ENCODE results near the gene AFF3.

AFF3 gene

GRCh38 chr2:100063459-100063953, 78.9 kb downstream of the AFF3 start:
- no peaks in the 10 kb centered on the region for H3K9me3 ChIP-seq (replicated peaks; ENCODE audit: insufficient read depth, low read length)
- H3K9ac ChIP-seq (ENCODE audit: low read length), result no peak overlapping the region
- H3K4me1 ChIP-seq (ENCODE audit: low read length), result no peaks in the 10 kb centered on the region
- no peaks in the 10 kb centered on the region for H3K36me3 ChIP-seq (replicated peaks; ENCODE audit: insufficient read depth, low read length)
- no peaks in the 10 kb centered on the region for H4K20me1 ChIP-seq (ENCODE audit: insufficient read depth, low read length)
- no peaks in the 10 kb centered on the region for H3K9me2 ChIP-seq (replicated peaks; ENCODE audit: insufficient read depth, low read length)
- no peak overlapping the region for H2AFZ ChIP-seq (ENCODE audit: low read length)
- no peaks in the 10 kb centered on the region for H3K27me3 ChIP-seq (replicated peaks; ENCODE audit: insufficient read depth, low read length)
- DNase-seq, result no peak
- TF ChIP-seq EZH2 (optimal IDR thresholded peaks at IDR 0.05; ENCODE audit: low read depth, low read length) (no peak), EZH2phosphoT487 (IDR thresholded peaks at IDR 0.05; ENCODE audit: low read length) (no peak), CTCF (IDR thresholded peaks at IDR 0.05; ENCODE audit: low read length) (no peak)
- no peak overlapping the region for H3K4me3 ChIP-seq (ENCODE audit: low read length)
- H3K27ac ChIP-seq (ENCODE audit: low read length), result no peak overlapping the region
- H3K4me2 ChIP-seq (ENCODE audit: low read depth, low read length), result no peak overlapping the region
- no peaks in the 10 kb centered on the region for H3K79me2 ChIP-seq (ENCODE audit: low read length)
- no peaks in the 10 kb centered on the region for H3F3A ChIP-seq (ENCODE audit: insufficient read depth, low read length)

- no peaks in the 10 kb centered on the region for H3K27me3 ChIP-seq (replicated peaks; ENCODE audit: insufficient read depth, low read length)
- H3K4me1 ChIP-seq (ENCODE audit: low read length), result no peaks in the 10 kb centered on the region
These were observed 80.1 kb downstream of the AFF3 start for GRCh38 chr2:100062336-100062735.

GRCh38 chr2:100060875-100061274, 81.5 kb downstream of the AFF3 start:
- Histone ChIP-seq H3K36me3 (replicated peaks; ENCODE audit: insufficient read depth, low read length) (no peaks in the 10 kb centered on the region), H3F3A (ENCODE audit: insufficient read depth, low read length) (no peaks in the 10 kb centered on the region), H3K9me3 (replicated peaks; ENCODE audit: insufficient read depth, low read length) (no peaks in the 10 kb centered on the region), H3K4me1 (ENCODE audit: low read length) (no peaks in the 10 kb centered on the region), H3K27ac (ENCODE audit: low read length) (no peak overlapping the region), H2AFZ (ENCODE audit: low read length) (no peak overlapping the region), H3K27me3 (replicated peaks; ENCODE audit: insufficient read depth, low read length) (no peaks in the 10 kb centered on the region), H3K9ac (ENCODE audit: low read length) (no peak overlapping the region), H3K79me2 (ENCODE audit: low read length) (no peaks in the 10 kb centered on the region), H4K20me1 (ENCODE audit: insufficient read depth, low read length) (no peaks in the 10 kb centered on the region), H3K9me2 (replicated peaks; ENCODE audit: insufficient read depth, low read length) (no peaks in the 10 kb centered on the region), H3K4me2 (ENCODE audit: low read depth, low read length) (no peak overlapping the region), H3K4me3 (ENCODE audit: low read length) (no peak overlapping the region)
- no peak for DNase-seq
- TF ChIP-seq CTCF (IDR thresholded peaks at IDR 0.05; ENCODE audit: low read length), result no peak
- TF ChIP-seq EZH2phosphoT487 (IDR thresholded peaks at IDR 0.05; ENCODE audit: low read length), result no peak
- no peak for TF ChIP-seq EZH2 (optimal IDR thresholded peaks at IDR 0.05; ENCODE audit: low read depth, low read length)

More at GRCh38 chr2:100062336-100062735, 80.1 kb downstream of the AFF3 start:
- Histone ChIP-seq H3K9me2 (replicated peaks; ENCODE audit: insufficient read depth, low read length) (no peaks in the 10 kb centered on the region), H3K36me3 (replicated peaks; ENCODE audit: insufficient read depth, low read length) (no peaks in the 10 kb centered on the region), H3F3A (ENCODE audit: insufficient read depth, low read length) (no peaks in the 10 kb centered on the region), H3K9me3 (replicated peaks; ENCODE audit: insufficient read depth, low read length) (no peaks in the 10 kb centered on the region), H3K27ac (ENCODE audit: low read length) (no peak overlapping the region), H3K4me2 (ENCODE audit: low read depth, low read length) (no peak overlapping the region), H4K20me1 (ENCODE audit: insufficient read depth, low read length) (no peaks in the 10 kb centered on the region), H3K79me2 (ENCODE audit: low read length) (no peaks in the 10 kb centered on the region), H2AFZ (ENCODE audit: low read length) (no peak overlapping the region), H3K9ac (ENCODE audit: low read length) (no peak overlapping the region), H3K4me3 (ENCODE audit: low read length) (no peak overlapping the region)
- TF ChIP-seq CTCF (IDR thresholded peaks at IDR 0.05; ENCODE audit: low read length) (no peak), EZH2 (optimal IDR thresholded peaks at IDR 0.05; ENCODE audit: low read depth, low read length) (no peak), EZH2phosphoT487 (IDR thresholded peaks at IDR 0.05; ENCODE audit: low read length) (no peak)
- DNase-seq, result no peak
